HG03457 (cell line): ENCODE data around the gene PODXL2.

Experiments used
- ATAC-seq: cut with Tn5 transposase; IDR thresholded peaks from one replicate; pipeline ENCODE4 v1.9.1; 2021; ENCODE audit warnings: moderate number of reproducible peaks; ENCODE audit not compliant: unreplicated experiment

Gene PODXL2

DNA sequence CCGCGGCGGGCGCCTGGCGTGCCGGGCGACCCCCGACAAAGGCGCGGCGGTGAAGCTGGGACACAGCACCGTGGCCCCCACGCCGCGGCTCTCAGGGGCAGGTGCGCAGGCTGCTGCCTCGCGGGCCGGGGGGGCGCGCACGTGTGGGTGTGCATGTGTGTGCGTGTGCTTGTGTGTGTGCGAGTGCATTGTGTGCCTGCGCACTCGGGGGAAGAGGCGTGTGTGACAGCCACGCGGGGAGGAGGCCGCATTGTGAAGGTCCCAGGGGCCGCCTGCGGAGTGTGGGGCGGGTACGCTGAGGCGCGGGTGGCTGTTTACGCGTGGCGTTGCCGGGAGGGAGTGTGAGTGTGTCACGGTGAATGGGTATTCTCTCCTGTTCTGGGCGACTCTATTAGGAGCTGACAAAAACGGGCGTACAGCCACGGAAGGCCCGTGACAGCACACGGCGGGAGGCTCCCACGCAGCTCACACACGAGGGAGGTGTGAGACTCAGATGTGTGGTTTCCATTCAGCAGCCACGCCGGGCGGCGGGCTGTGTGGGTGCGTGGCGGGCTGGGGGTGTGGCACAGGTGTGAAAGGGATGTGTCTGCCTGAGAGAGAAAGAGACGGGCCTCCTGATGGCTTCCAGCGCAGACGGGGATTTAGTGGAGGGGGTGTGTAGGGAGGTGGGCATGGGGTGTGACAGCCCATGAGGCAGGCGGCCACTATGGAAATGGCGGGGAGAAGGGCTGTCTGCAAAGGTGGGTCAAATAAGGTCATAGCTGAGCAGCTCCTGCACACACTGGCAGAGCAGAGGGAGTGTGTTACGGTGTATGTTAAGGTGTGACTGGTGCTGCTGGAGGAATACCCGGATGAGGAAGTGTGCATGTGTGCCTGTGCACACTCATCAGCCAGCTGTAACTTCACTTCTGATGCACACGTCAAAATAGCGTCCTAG is 750 bp downstream of the PODXL2 start:
- ATAC-seq, result no peak

DNA sequence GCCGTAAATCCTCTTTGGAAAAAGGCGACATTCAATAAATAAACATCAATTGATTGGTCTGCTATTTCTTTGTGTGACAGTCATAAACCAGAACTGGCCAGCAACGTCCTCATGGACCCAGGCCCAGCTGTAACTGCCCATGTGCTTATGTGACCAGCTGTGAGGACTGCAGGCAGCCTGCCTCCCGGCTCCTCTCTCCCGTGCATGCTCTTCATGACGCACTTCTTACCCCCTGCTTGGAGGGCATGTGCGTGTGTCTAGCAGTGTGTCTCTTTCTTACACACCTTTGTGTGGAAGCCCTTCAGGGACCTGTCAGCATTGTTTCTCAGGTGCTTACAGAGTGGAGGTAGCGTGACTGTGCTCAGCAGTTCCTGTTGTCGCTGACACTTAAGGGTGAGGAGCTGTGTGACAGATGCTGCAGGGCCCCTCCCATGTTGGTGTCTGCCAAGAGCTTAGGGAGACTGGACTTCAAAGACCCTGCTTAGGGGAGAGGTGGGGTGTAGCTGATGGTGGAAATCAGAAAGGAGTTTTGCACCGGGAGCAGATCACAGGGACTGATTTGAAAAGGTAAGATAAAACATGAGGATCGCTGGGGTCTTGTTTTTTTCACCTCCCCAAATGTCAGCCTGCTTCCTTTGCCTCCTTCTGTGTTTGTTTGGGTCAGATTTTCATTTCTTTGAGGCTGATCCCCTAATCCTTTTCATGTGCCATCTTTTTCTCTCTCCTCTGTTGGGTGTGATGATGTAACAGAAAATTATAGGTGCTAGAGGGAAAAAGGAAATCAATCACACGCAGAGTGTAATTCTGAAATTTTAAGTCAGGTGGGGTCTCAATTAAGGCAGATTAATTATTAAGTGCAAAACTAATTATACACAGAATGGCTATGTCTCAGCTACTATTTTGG is 2.1 kb downstream of the PODXL2 start:
- ATAC-seq, result no peak

DNA sequence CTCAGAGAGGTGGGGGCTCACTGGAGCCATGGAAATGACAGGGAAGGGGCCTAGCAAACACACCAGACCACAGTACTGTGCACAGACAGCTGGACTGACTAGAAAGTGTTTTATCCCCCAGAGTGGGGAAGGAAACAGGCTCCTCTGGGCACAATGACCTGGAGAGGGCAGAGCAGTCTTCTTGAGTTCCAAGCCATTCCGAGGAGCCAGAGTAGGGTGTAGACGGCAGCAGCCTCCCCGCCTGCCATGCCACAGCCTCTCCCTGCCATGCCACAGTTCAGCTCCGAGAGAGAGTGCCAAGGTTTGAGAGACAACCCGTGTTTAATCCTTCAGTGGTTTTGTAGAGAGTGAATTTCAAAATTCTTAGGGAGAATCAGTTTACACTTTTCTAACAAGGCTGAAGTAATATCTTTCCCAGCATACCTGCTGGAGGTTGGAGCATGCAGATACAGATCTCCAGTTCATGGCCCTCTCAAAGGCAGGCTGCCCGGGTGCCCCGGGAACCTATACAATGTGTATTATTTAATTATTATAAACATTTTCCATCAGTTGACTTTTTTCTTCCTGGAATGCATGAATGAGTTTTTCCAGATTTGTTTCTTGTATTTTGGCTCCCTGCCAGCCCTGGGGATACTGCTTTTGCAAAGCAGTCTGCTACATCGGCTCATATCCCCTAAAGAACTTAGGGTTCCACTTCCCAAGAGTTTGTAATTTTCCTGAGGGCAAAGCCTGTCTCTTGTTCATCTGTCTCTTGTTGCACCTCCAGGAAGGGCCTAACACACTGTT is 3.2 kb downstream of the PODXL2 start:
- ATAC-seq, result no peak

DNA sequence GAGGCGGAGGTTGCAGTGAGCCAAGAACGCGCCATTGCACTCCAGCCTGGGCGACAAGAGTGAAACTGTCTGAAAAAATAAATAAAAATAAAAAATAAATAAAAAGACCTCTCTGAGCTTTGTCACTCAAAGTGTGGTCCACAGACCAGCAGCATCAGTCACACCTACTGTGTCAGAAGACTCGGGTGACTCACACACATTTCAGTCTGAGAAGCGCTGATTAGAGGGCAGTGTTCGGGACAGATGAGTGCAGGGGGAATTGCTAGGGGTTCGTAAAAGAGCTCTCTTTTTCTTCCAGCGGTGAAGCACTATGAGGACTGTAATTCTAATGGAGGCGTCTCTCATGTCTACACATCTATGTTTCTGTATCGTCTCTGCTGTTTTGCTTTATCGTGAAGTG is 5.7 kb downstream of the PODXL2 start:
- no peak for ATAC-seq

DNA sequence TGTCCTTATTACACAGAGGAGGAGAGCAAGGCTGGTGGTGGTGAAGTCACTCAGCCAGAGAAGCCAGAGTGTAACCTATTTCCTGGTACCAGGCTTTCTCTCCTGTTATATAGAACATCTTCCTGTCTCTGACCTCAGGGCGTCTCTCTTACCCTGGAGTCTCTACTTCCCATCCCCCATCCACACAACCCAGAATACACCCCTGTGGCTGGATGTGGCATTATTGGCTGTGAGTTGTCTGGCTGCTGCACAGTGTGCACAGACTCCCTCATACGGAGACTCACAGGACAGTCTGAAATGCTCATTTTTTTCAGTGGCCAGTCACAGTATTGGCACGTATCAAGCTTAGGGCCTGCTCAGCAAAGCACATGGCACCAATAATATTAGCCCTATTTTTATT is 8.6 kb downstream of the PODXL2 start:
- ATAC-seq, result no peak

DNA sequence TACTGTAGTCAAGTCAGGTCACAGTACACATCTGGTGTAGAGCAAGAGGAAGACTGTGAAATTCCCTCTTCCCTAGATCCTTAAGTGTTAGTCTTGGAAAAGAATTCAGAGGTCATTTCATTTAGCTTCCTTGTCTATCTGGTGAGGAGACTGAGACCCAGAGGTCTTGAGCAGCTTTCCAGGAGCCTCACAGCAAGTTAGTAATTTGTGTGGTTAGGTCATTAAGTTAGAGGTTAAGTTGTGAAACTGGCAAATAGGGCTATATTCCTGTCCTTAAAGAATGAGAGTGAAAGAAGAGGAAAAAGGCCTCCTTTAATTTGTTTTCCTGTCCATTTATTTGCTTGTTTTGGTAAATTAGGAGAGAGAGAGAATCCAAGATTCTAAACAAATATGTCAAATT is 9.0 kb downstream of the PODXL2 start:
- ATAC-seq, result no peak

DNA sequence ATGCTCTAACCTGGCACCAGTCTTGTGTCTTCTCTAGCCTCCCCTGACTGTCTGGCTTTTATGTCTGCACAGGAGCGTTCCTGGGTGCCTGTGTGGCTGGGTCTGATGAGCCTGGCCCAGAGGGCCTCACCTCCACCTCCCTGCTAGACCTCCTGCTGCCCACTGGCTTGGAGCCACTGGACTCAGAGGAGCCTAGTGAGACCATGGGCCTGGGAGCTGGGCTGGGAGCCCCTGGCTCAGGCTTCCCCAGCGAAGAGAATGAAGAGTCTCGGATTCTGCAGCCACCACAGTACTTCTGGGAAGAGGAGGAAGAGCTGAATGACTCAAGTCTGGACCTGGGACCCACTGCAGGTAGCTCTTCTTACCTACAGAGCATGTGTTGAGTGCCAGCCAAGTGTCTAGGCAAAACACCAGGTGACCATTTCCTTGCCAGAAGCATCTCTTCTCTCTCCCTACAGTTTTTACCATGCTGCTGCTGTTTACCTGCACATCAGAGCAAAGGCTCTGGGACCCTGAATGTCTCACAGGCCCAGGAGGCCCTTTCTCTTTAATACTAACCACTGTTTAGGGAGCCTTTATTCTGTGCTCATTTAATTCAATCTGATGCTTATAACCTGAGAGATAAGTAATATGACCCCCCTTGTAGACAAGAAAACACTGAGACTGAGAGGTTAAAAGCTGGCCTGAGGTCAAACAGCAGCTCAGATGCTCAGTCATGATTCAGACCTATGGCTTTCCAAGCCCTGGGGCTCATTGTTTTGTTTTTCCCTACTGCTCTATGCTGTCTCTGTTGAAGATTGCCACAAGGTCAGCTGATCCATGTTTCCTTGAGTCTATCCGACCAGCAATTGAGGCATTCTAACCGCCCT is 10.4 kb downstream of the PODXL2 start:
- ATAC-seq, result no peak

DNA sequence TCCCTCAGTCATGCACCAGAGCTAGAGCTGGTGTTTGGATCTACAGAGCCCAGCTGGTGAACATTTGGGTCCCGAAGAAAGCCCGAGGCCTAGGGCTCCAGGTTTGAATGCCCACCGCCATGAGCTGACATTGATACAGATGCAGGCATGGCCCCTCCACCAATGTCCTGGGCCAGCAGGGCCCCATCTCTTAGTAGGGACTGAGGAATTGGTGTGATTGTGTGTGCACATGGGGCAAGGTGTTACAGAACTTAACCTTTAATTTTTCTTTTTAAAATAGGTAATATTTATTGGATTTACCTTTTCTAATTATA is 11.0 kb downstream of the PODXL2 start:
- ATAC-seq, result no peak

DNA sequence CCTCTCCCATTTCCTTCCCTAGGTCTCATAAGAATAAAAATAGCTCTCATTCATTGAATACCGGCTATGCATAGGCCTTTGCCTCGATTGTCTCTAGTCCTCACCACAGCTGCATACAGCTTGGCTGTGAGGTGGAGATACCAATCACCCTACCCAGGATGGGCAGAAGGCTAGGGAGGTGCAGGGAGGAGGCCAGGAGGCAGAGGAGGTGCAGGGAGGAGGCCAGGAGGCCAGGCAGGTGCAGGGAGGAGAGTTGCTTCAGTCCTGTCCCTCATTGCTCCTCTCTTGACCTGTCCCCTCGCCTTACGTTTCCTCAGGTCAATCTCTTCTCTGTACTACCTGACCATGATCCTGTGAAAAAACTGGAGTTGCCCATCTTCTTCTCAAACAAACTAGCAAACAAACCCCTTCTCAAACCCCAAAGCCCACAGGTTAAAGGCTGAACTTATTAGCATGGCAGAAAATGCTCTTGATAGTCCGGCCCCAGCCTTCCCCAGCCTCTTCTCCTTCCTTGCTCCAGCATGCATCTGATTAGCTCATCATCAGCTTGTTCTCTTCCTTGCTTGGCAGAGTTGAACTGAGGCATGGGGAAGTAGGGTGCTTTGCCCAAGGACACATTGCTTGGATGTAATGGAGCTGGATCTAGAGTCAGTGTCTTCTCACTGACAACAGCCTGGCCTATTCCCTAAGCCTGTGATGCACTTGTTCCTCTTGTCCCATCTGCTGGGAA is 15.8 kb downstream of the PODXL2 start:
- no peak for ATAC-seq

DNA sequence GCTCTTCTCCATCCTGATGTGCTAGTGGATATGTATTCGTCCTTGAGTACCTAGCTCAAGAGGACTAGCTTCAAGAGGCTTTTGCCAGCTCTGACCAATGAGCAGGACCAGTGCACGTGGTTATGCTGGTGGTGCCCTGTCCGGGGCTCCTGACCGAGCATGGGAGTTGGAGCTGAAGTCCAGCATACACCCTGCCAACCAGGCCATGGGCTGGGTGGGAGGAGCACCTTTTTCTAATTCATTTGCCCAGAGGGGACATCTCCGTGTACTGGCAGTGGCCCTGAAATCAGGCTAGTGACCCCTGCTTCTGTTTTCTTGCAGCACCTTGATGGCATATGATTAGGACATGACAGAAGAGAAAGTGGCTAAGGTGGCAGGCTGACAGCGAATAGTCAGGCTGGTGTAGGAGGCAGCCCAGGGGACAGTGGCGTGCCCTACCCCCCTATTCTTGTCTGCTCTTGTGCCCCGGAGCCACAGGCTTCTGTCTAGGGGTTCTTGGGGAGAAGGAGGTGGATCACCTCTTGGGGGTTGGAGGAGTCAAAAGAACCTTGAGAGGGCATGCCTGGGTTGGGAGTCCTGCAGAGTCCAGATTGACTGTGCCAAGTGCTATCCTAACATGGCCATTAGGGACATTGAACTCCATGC is 16.5 kb downstream of the PODXL2 start:
- no peak for ATAC-seq

DNA sequence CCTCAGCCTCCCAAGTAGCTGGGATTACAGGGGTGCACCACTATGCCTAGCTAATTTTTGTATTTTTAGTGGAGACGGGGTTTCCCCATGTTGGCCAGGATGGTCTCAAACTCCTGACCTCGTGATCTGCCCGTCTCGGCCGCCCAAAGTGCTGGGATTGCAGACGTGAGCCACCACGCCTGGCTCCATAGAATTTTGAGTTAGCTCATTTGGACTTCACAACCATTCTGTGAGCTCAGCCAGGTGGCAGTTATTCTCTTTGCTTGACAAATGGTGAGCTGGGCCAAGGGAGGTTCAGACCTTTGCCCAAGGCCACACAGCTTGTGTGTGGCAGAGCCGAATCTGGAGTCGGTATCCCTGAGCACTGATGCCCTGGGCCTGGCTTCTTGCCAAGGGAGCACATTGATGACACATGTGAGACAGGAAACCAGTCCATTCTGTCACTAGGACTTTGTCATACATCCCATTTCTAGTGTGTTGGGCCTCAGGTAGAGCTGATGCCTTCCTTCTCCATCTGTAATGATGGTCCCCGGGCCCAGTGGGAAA is 17.6 kb downstream of the PODXL2 start:
- no peak for ATAC-seq

DNA sequence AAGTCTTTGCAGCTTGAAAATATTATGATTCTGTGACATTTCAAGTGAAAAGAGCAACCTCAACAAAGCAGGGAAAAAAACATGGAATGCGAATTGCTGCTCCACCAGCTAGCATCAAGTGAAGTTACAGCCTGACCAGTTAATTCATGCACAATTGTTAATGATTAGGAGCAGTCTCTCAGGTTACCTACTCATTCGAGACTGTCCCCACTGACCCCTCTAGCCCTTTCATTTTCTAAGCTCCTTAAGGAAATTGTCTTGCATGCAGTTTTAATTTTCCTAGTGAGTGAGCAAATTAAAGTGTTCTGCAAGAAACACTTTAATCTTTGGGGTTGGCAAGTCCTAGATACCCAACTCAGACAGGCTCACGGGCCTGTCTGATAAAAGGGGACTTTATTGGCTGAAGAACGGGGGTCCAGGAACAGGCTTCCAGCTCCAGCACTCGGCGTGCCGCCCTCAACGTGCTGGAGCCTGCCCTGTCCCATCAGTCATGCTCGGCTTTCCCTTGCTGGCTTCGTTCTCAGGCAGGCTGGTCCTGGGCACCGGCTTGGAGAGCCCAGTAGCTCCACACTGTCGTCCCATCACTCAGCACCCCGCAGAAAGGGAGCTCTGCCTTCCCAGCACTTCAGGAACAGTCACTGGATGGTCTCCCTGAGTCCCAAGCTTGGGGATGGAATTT is 18.3 kb downstream of the PODXL2 start:
- ATAC-seq, result no peak

DNA sequence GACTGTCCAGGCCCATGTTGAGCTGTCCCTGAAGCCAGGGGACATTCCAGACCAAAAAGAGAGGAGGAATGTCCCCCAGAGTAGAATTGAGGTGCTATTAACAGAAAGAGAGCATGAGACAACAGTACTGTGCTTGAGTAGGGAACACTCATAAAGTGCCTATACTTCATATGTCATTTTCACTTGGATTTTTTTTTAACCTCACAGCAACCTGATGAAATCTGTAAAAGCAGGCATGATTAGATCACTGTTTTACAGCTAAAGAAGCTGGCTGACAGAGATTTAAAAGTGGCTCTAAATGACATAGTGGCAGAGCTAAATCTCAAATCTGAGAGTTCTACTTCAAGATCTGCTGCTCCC is 18.8 kb downstream of the PODXL2 start:
- ATAC-seq, result no peak

DNA sequence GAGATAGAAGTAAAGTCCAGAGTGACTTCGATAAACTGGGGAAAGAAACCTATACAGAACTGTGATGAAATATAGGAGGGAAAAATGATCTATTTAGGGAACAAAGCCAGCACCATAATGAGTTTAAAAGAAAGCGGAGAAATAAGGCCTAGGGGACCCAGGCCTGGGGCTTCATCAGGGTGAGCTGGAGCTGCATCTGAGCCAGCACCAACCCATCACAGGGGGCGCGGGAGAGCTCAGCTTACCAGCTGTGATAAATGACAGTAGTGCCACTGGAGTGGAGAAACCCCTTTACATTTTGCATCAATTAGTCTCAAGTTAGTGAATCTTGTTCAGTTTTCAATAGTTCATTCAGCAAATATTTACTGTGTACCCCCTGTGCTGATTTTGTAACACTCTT is 21.3 kb downstream of the PODXL2 start:
- ATAC-seq, result no peak

DNA sequence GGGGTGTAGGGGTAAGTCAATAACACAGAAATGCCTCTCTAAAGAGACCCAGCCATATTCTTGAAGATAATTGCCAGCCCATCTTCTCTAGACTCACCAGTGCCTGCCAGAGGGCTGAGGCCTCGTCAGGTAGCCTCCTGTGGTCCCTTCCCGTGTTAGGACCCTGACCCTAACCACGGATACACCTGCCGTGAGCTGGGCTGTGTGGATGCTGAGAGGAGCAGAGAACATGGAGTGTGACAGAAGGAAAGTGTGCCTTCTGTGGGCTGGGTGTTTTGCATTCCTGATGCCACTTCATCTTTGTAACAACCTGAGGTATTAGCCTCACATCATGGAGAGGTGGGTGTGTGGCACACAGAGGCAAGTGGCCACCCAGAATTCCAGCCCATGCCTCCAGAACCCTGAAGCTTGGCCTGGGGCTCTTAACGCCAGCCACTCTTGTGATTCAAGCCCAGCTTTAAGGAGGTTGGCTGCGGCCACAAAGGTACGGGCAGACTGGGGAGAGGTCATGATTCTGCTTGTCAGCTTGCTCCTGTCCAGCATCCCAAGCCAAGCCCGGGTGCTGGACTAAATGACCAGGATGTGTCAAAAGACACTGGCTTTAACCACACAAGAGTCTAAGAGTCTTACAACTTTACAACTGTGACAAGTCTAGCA is 22.7 kb downstream of the PODXL2 start:
- ATAC-seq, result no peak

DNA sequence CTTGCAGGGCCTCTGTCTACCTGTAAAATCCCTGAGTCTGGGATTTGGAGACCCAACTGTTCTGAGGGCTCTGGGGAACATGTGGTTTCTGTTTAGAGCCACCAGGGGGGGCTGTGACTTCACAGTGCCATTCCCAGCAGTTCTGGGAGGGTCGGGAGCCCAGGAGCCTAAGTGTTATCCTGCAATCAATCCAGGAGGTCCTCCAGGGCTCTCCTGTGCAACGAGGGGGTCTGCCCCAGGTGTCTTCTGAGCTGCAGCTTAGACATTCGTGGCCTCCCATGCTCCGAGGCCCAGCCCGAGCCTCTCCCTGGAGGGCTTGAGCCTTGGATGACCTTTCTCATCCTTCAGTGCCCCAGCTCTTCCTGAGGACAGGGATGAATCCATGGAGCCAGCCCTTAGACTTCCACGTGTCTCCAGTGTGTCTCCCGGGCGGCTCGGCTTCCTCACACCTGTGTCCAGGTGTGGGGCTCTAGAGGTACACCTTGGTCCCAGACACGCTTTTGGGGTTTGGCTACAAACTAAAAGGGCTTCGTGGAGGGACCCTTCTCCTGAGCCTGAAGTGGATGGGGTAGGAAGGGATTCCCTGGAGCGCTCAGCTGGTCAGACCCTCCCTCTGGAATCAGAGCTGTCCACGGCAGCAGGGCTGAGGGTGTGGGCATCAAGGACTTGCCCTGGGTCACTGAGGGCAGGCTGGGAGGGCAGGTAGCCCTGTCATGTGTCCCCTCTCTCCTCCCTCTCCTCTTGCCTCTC is 23.4 kb downstream of the PODXL2 start:
- no peak for ATAC-seq

DNA sequence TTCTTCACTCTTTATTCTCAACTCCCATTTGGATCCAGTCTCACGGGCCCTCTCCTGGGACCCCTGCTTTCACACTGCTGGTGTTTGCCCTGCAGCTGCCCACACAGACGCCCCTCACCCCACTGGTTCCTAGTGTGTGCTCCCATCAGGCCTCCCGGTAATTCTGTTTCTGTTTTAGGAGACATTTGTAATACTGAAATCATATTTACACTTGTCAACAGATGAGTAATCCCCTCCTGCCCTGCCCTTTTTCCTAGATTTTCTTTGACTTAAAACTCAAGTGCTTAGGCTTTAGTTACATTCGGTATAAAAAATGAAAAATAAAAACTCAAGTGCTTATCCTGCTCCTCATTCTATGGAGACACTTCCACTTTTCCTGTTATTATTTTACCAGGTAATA is 25.4 kb downstream of the PODXL2 start:
- no peak for ATAC-seq
